GM12865 (cell line): ENCODE results near the gene WDR81.

Source experiments
- DNase-seq: peaks from one replicate; pipeline ENCODE4 v3.0.0; 2010; ENCODE audit warnings: low read depth
- H3K4me3 ChIP-seq: 2 replicates; pipeline ENCODE4 v1.5.1; 2011; ENCODE audit warnings: mild to moderate bottlenecking, low read depth, low read length, control low read depth
- CTCF ChIP-seq: IDR thresholded peaks from 2 replicates; pipeline ENCODE4 v1.5.1; 2011; ENCODE audit warnings: low read length, control low read depth, low read depth, inconsistent platforms; ENCODE audit not compliant: insufficient read depth; ENCODE audit errors: missing control alignments

WDR81 gene

GRCh38 chr17:1787301-1787902 is 62.9 kb downstream of the WDR81 start:
- H3K4me3 ChIP-seq: no peak overlapping the region
- no peak for DNase-seq
- no peak for TF ChIP-seq CTCF
